Glutamatergic neuron (in vitro differentiated cells): ENCODE data around the gene MYBPH. TPM values are rescaled to one million over a fixed set of nuclear protein-coding genes. Genes with fewer than 3 reads are reported as not detected.

Experiments
- DNase-seq: peaks from one replicate; pipeline ENCODE4 v3.0.0; 2022
- H3K27ac Mint-ChIP-seq: one replicate; pipeline ENCODE4 v1.8.0; 2020; ENCODE audit warnings: mild to moderate bottlenecking, mixed read lengths, inconsistent platforms; ENCODE audit not compliant: unreplicated experiment
- H3K27me3 Mint-ChIP-seq: one replicate; pipeline ENCODE4 v1.8.0; 2020; ENCODE audit warnings: mild to moderate bottlenecking, moderate library complexity, mixed read lengths, inconsistent platforms; ENCODE audit not compliant: unreplicated experiment
- H3K36me3 Mint-ChIP-seq: one replicate; pipeline ENCODE4 v1.8.0; 2020; ENCODE audit warnings: mild to moderate bottlenecking, mixed read lengths, inconsistent platforms; ENCODE audit not compliant: unreplicated experiment
- H3K4me1 Mint-ChIP-seq: one replicate; pipeline ENCODE4 v1.8.0; 2020; ENCODE audit warnings: mild to moderate bottlenecking, low read depth, mixed read lengths, inconsistent platforms; ENCODE audit not compliant: unreplicated experiment
- H3K4me3 Mint-ChIP-seq: one replicate; pipeline ENCODE4 v1.8.0; 2020; ENCODE audit warnings: mild to moderate bottlenecking, mixed read lengths, inconsistent platforms; ENCODE audit not compliant: unreplicated experiment
- H3K9me3 Mint-ChIP-seq: one replicate; pipeline ENCODE4 v1.8.0; 2020; ENCODE audit warnings: mild to moderate bottlenecking, moderate library complexity, mixed read lengths, inconsistent platforms; ENCODE audit not compliant: unreplicated experiment
- total RNA-seq: library from RNA; stranded (reverse); fragmentation: NEBNext Ultra II Directional; extraction: Animal tissue kit (Norgen Biotek cat#: 25700); gene quantifications from one replicate; pipeline ENCODE4 v1.2.1, GENCODE V29; 2021; ENCODE audit not compliant: unreplicated experiment
- TF ChIP-seq, protein P1 (sequence below): fragments of 200-600 bp; sonication (generic); IDR thresholded peaks from one replicate; pipeline ENCODE4 v1.5.0; 2021; ENCODE audit not compliant: partially characterized antibody, unreplicated experiment

Gene MYBPH
- total RNA-seq, 1 donor from 2014 or later, result not detected

DNA sequence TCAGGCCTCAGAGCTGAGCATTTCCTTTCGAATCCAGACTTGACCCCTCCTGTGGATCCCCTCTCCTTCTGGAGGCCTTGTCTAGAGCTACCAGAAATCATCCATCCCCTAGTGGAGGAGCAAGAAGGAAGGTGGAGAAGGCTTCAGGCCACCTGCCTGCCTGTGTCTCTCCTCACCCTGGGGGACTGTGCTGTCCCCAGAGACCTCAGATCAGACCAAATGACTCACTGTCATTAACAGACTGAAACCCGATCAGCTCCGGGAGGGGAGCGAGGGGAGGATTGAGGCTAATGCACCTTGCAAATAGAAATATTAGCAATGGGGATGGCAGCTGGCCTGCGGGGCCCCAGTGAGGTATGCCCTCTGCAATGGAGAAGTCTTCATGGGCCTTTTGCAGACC is 2.1 kb downstream of the MYBPH start:
- Mint-ChIP-seq H3K4me3 (peak overlapping the region; percentile 38), H3K4me1 (peaks cover 17% of the 10 kb centered on the region), H3K27me3 (peaks cover 13% of the 10 kb centered on the region), H3K36me3 (no peaks in the 10 kb centered on the region), H3K27ac (peak overlapping the region; percentile 43), H3K9me3 (peaks cover 6% of the 10 kb centered on the region)
- TF ChIP-seq, protein P1, sequence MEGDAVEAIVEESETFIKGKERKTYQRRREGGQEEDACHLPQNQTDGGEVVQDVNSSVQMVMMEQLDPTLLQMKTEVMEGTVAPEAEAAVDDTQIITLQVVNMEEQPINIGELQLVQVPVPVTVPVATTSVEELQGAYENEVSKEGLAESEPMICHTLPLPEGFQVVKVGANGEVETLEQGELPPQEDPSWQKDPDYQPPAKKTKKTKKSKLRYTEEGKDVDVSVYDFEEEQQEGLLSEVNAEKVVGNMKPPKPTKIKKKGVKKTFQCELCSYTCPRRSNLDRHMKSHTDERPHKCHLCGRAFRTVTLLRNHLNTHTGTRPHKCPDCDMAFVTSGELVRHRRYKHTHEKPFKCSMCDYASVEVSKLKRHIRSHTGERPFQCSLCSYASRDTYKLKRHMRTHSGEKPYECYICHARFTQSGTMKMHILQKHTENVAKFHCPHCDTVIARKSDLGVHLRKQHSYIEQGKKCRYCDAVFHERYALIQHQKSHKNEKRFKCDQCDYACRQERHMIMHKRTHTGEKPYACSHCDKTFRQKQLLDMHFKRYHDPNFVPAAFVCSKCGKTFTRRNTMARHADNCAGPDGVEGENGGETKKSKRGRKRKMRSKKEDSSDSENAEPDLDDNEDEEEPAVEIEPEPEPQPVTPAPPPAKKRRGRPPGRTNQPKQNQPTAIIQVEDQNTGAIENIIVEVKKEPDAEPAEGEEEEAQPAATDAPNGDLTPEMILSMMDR, result no peak
- DNase-seq, result peak; percentile 64

DNA sequence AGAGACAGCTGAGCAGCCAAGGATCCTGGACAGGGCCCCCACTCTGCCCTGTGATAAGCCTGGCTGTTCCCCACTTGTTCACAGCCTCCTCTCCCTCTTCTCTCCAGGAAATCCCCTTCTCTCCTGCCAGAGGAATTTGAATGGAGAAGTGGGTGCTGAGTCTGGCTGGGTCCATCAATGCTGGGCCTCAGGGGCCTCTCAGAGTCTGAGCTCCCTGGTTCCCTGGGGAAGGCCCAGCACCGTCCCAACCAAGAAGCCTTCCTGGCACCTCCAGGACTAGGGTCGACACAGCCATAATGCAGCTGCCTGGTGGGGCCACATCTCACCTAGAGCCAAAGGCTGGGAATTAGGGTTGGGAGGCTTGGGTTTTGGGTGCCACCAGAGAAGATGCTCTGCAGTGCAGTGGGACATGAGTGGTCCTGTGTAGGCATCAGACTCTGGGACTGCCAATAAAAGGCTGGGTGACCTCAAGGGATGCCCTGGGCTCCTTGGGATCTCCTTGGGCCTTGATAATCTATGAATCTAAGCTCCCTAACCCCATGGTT is 2.5 kb downstream of the MYBPH start:
- Mint-ChIP-seq H3K4me3 (no peak overlapping the region), H3K27ac (no peak overlapping the region), H3K9me3 (peaks cover 4% of the 10 kb centered on the region), H3K4me1 (peaks cover 15% of the 10 kb centered on the region), H3K36me3 (no peaks in the 10 kb centered on the region), H3K27me3 (peaks cover 13% of the 10 kb centered on the region)
- no peak for DNase-seq
- TF ChIP-seq, protein P1, result no peak

- Mint-ChIP-seq H3K4me1 (peaks cover 11% of the 10 kb centered on the region), H3K4me3 (no peak overlapping the region), H3K9me3 (peaks cover 4% of the 10 kb centered on the region), H3K36me3 (no peaks in the 10 kb centered on the region), H3K27me3 (peaks cover 11% of the 10 kb centered on the region), H3K27ac (no peak overlapping the region)
- TF ChIP-seq, protein P1, result peak; percentile 70
- peak; percentile 65 for DNase-seq
Measured at GRCh38 chr1:203172184-203173010, 3.2 kb downstream of the MYBPH start.

GRCh38 chr1:203171341-203172183 is 4.1 kb downstream of the MYBPH start:
- H3K4me1 Mint-ChIP-seq, result peaks cover 9% of the 10 kb centered on the region
- H3K9me3 Mint-ChIP-seq, result no peaks in the 10 kb centered on the region
- no peak overlapping the region for H3K27ac Mint-ChIP-seq
- TF ChIP-seq, protein P1, result no peak
- no peak overlapping the region for H3K4me3 Mint-ChIP-seq
- H3K27me3 Mint-ChIP-seq, result peaks cover 6% of the 10 kb centered on the region
- DNase-seq, result no peak
- no peaks in the 10 kb centered on the region for H3K36me3 Mint-ChIP-seq
